CD4-positive, alpha-beta T cell treated with Interleukin-17A for 4 hours (primary cell): ENCODE measurements around the gene JSRP1.

ENCODE experiments used
- DNase-seq: peaks from one replicate; pipeline ENCODE4 v3.0.0-alpha.2; 2020; ENCODE audit warnings: mixed read lengths

Gene JSRP1

DNA sequence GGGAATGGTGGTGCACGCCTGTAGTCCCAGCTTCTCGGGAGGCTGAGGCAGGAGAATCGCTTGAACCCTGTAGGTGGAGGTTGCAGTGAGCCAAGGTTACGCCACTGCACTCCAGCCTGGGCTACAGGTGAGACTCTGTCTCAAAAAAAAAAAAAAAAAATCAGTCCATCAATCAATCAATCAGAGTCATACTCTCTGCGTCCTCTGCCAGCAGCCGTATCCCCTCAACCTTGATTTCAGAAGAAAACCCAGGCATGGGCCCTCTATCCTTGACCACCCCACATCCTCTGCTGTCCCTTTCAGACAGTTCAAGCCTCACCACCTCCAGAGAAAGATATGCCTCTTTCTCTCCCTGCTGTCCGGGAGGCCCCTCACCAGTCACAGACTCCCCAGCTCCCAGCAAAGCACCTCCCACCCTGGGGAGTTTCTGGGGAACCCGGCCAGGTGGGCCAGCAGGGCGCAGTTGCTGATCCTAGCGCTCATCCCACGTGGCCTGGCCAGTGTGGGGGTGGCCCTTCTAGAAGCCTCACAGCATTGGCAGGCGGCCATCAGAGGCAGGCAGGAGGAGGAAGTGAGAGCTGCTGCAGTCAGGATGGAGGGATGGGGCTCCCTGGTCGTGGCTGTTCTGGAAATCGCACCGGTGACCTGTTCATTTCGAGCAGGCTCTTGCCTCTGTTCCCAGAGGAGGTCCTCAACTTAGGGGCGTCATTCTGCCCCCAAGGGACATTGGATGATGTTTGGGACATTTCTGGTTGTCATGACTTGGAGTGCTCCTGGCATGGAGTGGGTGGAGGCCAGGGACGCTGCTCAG, 10.2 kb upstream of the JSRP1 start:
- DNase-seq = peak; percentile 58

DNA sequence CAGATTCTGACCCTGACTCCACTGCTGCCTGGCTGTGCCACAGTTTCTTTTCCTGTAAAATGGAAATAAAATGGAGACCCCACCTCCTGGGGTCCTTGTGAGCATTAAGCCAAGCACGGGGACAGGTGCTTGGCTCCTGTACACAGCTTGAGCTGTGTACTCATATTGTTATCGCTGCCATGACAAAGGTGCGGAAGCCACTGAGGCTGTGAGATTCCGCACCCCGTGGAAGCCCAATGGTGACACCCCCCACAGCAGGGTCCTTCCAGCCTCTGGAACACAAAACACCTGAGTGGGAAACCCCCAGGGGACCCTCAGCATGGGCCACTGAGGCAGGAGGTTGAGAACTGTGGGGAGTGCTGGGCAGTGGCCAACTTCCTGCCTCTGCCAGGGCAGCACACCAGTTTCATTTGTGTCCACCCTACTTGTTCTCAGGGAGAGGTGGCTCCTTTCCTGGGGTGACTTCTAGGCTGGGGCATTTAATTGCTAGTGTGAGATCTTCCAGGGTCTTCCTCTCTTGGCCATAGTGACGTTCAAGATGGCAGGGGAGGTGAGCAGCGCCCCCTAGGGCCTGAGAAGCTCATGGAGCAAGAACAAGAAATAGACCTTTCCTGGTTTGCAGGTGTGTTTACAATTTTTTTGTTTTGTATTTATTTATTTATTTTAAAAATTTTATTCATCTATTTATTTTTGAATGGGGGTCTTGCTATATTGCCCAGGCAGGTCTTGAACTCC, 5.4 kb upstream of the JSRP1 start:
- DNase-seq = peak; percentile 74

DNA sequence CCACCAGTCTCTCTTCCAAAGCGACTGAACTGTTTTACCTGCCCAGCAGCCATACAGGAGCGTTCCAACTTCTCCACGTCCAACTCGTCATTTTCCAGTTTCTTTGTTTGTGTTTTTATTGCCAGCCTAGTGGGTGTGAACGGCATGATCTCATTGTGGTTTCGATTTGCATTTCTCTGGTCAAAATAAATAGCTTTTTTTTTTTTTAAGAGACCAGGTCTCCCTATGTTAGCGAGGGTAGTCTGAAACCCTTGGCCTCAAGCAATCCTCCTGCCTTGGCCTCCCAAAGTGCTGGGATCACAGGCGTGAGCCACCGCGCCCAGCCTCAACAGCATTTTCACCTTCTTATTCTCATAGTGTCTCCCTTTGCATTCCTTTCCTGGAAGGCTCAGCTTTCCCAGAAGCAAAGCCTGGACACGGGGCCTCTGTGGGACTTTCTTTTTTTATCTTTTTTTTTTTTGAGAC, 4.2 kb upstream of the JSRP1 start:
- peak; percentile 3 for DNase-seq

DNA sequence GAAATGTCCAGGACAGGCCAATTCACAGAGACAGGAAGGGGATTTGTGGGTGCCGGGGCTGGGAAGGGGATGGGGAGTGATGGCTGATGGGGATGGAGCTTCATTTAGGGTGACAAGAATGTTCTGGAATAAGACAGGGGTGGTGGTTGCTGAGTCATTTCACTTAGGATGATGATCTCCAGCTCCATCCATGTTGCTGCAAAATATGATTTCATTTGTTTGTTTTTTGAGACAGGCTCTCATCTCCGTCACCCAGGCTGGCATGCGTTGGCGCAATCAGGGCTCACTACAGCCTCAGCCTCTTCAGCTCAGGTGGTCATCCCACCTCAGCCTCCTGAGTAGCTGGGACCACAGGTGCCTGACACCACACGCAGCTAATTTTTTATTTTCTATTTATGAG, 3.1 kb upstream of the JSRP1 start:
- DNase-seq = no peak

DNA sequence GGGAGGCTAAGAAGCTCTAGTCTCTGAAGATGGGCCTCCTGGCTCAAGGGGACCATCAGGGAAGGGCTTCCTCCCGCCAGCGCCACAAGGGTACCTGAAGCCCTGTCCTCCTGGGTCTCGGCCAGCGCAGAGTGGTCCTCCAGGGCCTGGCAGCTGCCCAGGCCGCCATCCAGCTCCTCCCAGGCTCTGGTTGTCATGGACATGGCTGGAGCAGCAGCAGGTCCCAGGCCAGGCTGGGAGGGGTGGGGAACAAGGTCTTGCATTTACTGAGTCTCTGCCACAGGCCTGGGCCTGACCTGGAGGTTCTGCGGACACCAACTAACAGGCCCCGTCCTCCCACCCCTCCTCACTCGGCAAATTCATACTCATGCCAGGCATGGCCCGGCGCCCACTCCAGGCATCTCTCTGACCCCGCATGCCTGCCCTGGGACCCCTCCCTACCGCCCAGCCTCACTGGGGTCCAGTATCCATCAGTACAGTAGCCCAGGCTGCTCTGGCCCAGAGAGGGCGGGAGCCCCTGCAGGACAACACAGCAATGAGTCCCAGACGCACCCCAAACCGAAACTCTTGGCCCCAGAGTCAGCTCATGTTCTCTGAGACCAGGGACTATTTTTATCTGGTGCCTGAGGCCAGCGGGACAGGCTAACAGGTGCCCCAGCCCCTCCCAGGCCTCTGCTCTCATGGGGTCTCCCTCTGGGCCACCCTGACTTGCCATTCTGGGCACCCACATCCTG, 938 bp downstream of the JSRP1 start:
- DNase-seq = no peak

DNA sequence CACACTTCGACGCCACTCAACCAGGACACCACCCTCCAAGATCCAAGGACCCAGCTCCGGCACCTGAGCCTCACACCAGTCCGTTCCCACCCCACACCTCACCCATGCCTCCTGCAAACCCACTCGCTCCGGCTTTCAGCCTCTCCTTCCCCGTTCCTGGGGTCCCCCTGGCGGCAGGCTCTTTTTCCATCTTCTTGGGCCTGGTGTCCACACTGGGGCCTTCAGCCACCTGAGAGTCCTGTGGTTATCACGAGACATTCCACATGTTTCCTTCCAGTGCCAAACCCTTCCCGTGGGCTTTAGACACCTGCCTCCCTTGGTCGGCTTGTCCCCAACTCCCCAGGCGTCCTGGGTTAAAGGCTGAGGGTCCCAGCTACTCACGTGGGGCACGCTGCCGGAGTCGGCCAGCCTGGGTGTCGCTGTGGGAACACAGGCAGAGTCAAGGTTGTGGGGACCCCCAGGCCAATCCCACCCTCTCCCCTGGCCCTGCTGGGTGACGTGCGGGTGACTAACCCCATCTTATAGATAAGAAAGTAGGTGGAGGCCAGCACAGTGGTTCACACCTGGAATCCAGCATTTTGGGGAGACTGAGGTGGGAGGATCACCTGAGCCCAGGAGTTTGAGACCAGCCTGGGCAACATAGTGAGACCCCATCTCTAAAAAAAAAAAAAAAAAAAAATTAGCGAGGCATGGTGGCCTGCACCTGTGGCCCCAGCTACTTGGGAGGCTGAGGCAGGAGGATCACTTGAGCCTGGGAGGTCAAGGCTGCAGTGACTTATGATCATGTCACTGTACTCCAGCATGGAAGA, 1.9 kb downstream of the JSRP1 start:
- no peak for DNase-seq

DNA sequence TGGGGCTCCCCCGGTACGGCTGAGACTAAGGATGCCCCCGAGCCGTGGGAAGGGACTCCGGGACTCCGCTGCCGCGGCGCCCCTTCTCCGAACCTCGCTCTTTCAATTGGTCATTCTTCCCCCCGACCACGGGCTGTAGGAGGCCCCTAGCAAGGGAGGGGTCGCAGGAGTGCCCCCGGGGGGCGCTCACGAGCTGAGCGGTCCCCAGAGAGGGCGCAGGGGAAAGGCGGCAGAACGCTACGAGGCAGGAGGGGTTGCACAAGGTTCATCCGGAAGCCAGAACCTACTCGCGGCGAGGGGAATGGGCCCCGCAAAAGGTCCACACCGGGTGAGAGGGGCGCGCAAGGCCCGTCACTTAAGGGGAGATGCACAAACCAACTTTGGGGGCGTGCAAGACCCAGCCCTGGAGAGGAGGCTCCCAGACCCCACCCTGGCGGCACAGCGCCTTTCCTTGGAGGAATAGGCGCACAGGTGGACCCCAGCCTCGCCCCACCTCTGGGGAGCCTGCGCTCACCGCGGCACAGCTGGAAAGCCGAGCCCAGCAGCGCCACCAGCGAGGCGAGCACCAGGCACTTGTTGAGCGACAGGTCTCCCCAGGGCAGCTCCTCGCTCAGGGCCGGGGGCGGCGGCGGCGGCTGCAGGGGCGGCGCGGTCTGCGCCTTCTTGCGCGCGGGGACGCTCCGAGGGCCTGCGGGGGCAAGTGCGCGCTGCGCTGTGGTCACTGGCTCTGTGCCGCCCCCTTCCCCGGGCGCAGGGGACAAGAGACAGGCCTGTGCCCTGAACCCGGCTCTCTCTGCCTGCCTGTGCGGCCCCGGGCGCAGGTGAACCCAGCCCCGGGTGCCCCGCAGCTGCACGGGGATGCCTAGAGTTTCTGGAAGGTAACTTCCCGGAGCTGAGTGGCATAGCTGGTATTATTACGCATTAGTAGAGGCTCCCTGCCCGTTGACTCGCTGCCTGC, 2.8 kb downstream of the JSRP1 start:
- peak; percentile 72 for DNase-seq

DNA sequence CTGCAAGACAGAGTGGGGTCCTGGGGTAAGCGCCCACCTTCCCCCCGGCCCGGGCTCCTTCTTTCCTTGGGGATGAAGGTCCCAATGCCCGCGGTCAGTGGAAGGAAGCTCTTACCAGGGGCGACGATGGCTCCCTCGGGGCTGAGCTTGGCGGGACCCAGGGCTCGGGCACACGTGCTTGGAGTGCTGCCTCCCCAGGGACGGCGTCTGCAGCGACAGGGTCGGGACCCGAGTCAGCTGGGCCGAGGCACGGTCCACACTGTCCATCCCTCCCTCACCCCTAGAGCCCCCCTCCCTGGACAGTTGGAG, 3.5 kb downstream of the JSRP1 start:
- no peak for DNase-seq

DNA sequence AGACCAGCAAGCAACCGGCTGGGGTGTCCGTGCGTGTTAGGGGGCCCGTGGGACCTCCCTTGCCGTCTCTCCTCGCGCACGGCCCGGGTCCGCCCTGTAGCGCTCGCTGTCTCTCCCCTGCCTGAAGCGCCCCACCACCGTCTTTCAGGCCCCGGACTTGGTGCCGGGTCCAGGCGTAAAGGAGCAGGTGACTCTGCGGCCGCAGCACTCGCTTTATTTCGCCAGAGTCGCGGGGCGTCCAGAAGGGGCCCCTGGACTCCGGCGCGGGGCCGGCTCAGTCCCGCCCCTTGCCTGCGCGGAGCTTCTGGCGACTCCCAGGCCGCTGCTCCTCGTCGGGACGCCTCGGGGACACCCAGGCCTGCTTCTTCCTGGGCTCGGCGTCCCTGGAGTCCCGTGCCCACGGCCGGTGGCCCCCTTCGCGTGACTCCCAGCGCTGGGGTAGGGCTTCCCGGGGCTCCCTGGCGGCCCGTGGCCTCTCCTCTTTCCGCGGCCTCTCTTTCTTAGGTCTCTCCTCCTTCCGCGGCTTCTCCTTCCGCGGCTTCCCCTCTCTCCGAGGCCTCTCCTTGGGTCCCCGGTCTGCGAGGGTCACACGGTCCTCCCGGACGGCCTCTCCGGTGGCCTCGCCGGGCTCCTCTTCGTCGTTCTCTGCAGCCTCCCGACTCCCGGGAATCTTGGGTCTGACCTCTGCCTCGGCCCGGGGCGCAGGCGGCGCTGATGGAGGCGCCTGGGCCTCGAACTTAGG, 4.0 kb downstream of the JSRP1 start:
- DNase-seq = no peak

DNA sequence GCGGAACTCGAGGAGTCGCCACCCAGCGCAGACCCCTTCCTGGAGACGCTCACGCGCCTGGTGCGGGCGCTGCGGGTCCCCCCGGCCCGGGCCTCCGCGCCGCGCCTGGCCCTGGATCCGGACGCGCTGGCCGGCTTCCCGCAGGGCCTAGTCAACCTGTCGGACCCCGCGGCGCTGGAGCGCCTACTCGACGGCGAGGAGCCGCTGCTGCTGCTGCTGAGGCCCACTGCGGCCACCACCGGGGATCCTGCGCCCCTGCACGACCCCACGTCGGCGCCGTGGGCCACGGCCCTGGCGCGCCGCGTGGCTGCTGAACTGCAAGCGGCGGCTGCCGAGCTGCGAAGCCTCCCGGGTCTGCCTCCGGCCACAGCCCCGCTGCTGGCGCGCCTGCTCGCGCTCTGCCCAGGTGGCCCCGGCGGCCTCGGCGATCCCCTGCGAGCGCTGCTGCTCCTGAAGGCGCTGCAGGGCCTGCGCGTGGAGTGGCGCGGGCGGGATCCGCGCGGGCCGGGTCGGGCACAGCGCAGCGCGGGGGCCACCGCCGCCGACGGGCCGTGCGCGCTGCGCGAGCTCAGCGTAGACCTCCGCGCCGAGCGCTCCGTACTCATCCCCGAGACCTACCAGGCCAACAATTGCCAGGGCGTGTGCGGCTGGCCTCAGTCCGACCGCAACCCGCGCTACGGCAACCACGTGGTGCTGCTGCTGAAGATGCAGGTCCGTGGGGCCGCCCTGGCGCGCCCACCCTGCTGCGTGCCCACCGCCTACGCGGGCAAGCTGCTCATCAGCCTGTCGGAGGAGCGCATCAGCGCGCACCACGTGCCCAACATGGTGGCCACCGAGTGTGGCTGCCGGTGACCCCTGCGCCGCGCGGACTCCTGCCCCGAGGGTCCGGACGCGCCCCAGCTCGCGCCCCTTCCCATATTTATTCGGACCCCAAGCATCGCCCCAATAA, 4.8 kb downstream of the JSRP1 start:
- DNase-seq = no peak

DNA sequence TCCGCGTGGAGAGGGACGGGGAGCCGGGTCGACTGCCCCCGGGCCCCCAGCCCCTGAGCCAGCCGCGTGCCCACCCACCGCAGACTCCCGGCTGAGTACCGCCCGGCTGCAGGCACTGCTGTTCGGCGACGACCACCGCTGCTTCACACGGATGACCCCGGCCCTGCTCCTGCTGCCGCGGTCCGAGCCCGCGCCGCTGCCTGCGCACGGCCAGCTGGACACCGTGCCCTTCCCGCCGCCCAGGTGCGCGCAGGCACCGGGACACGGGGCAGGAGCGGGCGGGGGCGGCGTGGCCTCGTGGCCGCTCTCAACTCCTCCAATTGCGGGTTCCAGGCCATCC, 5.5 kb downstream of the JSRP1 start:
- DNase-seq = no peak

DNA sequence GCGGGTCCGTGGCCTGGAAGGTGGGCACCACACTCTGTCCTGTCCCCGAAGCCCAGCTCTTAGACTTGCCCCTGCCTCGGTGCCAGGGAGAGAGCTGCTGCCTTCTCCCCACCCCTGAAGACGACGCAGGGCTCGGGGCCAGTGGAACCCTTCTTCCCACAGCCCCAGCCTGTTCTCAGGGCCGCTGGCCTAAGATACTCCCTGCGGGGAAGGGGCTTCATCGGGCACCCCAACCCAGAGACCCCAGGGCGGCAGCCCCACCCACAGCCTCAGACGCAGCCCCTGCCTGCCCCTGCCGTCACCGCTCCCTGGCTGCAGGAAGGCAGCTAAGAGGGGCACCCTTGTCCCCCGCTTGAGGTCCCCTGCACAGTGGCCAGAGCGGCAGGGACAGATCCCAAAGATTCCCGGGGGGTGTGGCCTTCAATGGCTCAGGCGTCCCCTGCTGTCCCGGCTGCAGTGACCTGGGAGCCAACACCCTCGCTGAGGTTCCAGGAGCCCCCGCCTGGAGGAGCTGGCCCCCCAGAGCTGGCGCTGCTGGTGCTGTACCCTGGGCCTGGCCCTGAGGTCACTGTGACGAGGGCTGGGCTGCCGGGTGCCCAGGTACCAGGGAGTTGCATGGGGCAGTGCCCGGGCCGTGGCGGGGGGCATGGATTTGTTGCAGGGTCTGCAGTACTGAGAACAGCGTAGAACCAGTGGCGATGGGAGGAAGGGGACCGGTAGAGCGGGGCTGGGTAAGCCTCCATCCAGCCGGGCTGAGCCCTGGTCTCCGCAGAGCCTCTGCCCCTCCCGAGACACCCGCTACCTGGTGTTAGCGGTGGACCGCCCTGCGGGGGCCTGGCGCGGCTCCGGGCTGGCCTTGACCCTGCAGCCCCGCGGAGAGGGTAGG, 6.1 kb downstream of the JSRP1 start:
- DNase-seq = no peak

DNA sequence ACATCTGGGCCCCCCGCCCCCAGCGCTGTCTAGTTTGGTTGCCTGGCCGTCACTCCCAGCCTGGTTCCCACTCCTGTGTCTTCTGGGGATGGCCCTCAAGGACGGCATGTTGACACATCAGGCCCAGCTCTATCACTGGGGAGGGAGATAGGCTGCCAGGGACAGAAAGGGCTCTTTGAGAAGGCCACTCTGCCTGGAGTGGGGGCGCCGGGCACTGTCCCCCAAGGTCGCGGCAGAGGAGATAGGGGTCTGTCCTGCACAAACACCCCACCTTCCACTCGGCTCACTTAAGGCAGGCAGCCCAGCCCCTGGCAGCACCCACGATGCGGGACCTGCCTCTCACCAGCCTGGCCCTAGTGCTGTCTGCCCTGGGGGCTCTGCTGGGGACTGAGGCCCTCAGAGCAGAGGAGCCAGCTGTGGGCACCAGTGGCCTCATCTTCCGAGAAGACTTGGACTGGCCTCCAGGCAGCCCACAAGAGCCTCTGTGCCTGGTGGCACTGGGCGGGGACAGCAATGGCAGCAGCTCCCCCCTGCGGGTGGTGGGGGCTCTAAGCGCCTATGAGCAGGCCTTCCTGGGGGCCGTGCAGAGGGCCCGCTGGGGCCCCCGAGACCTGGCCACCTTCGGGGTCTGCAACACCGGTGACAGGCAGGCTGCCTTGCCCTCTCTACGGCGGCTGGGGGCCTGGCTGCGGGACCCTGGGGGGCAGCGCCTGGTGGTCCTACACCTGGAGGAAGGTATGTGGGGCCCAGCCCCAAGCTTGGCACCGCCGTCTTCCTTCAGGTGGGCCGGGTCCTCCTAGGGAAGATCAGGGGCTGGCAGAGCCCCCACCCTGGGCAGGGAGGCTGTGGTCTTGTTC, 7.0 kb downstream of the JSRP1 start, which contains the start of gene AMH:
Gene AMH (plus strand): TSS at position 314 of the 857 bp plus-strand sequence. CDS start 10 bp downstream, at position 324.
- DNase-seq = no peak

DNA sequence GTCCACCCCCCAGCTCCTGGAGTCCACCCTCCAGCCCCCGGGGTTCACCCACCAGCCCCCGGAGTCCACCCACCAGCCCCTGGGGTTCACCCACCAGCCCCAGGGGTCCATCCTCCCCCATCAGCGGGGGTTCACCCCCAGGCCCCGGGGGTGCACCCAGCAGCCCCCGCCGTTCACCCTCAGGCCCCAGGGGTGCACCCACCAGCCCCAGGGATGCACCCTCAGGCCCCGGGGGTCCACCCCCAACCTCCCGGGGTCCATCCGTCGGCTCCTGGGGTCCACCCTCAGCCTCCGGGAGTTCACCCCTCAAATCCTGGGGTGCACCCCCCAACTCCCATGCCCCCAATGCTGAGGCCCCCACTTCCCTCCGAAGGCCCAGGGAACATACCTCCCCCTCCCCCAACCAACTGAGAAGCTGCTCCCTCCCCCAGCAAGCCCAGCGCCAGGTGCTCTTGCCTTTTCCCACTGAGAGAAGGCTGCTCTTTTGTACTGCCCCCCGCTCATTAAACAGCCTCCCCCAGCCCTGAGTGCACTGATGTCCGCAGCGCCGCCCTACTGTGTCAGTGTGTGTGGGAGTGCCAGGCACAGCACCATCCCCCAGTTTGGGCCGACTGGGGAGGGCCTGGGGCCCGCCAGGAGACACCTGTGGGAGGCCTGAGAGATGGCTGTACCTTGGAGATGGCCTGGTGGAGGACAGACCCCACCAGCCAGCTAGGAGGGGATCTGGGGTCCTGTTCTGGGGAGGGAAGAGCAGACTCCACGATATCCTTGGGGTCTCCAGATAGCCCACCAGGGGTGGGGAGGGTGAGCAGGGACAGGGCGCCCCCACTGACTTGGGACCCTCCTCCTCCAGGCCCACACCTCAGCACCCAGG, 7.8 kb downstream of the JSRP1 start:
- DNase-seq = no peak

DNA sequence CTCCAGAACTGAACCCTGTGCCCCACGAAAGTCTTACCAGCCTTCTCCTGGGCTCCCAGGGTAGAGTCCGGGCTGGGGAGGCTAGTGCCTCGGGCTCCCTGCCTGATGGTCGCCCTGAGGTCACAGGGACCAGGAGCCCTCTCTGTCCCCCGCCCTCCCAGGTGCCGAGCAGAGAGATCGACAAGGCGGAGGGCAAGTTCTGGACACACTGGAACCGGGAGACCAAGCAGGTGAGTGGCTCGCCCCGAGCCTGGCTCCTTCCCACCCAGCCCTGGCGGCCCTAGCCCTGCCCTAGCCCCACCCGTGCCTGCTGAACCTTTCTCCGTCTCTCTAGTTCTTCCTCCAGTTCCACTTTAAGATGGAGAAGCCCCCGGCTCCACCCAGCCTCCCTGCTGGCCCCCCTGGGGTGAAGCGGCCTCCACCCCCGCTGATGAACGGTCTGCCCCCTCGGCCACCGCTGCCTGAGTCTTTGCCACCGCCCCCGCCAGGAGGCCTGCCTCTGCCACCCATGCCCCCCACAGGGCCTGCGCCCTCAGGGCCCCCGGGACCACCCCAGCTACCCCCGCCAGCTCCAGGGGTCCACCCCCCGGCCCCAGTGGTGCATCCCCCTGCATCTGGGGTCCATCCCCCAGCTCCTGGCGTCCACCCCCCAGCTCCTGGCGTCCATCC, 8.7 kb downstream of the JSRP1 start:
- DNase-seq = no peak

DNA sequence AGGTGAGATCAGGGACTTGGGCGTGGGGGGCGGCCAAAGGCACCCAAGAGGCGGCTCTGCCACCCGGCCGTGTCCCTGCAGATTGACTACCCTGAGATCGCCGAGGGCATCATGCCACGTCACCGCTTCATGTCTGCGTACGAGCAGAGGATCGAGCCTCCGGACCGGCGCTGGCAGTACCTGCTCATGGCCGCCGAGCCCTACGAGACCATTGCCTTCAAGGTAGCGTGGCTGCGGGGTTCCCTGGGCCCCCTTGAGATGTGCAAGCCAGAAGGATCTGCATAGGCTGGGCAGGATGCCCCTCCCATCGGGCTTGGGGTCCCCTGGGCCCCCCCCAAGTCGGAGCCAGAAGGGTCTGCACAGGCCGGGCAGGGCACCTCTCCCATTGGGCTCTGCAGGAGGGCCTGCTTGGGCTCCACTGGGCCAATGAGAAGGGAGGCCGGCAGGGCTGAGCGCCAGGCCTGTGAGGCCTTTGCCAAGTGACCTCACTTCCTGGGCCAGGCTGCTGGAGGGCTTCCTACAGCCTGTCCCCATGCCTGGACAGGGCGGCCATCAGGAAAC, 9.3 kb downstream of the JSRP1 start:
- no peak for DNase-seq
